Retinal pigment epithelial cell (primary cell): Measurements from ENCODE around the gene IPO9.

Source experiments
- DNase-seq: peaks from one replicate; pipeline ENCODE4 v3.0.0-alpha.2; 2010; ENCODE audit warnings: low read depth
- H3K4me3 ChIP-seq: 2 replicates; pipeline ENCODE4 v1.5.1; 2011; ENCODE audit warnings: mild to moderate bottlenecking, low read length, control low read depth, moderate library complexity
- CTCF ChIP-seq: conservative IDR thresholded peaks from 2 replicates; pipeline ENCODE4 v1.5.1; 2011; ENCODE audit warnings: low read depth, low read length, control low read depth, inconsistent platforms

IPO9 gene

GRCh38 chr1:201881617-201882016 lies 52.7 kb downstream of the IPO9 start:
- no peak for TF ChIP-seq CTCF
- DNase-seq = no peak
- no peak overlapping the region for H3K4me3 ChIP-seq

GRCh38 chr1:201882665-201883132 lies 53.7 kb downstream of the IPO9 start:
- DNase-seq = peak; percentile 45
- no peak overlapping the region for H3K4me3 ChIP-seq
- peak; percentile 31 for TF ChIP-seq CTCF

GRCh38 chr1:201883266-201883665 lies 54.3 kb downstream of the IPO9 start:
- TF ChIP-seq CTCF = no peak
- DNase-seq = no peak
- H3K4me3 ChIP-seq = no peak overlapping the region

- TF ChIP-seq CTCF = no peak
- DNase-seq = no peak
- H3K4me3 ChIP-seq = no peak overlapping the region
These were observed 54.8 kb downstream of the IPO9 start for GRCh38 chr1:201883786-201884185.

GRCh38 chr1:201884425-201884824 lies 55.5 kb downstream of the IPO9 start:
- DNase-seq = no peak
- no peak for TF ChIP-seq CTCF
- no peak overlapping the region for H3K4me3 ChIP-seq

GRCh38 chr1:201885531-201886075 lies 56.6 kb downstream of the IPO9 start:
- no peak for TF ChIP-seq CTCF
- H3K4me3 ChIP-seq = no peak overlapping the region
- no peak for DNase-seq

GRCh38 chr1:201886103-201886885 lies 57.3 kb downstream of the IPO9 start:
- no peak for DNase-seq
- no peak overlapping the region for H3K4me3 ChIP-seq
- no peak for TF ChIP-seq CTCF
